Stimulated activated CD8-positive, alpha-beta memory T cell treated with anti-CD3 and anti-CD28 coated beads, Interleukin-12 subunit alpha, Interleukin-12 subunit beta, amount 100 ng/mL, for 4 hours (primary cell): ENCODE results near the gene CA12.
"Not testable (repeated sequence)": the region's sequence is repeated elsewhere in the genome, so short reads cannot be mapped to it uniquely, and the experiment has no call there.

ENCODE experiments used
- DNase-seq: peaks from one replicate; pipeline ENCODE4 v3.0.0-alpha.2; 2020; ENCODE audit warnings: low read depth

Gene CA12

DNA sequence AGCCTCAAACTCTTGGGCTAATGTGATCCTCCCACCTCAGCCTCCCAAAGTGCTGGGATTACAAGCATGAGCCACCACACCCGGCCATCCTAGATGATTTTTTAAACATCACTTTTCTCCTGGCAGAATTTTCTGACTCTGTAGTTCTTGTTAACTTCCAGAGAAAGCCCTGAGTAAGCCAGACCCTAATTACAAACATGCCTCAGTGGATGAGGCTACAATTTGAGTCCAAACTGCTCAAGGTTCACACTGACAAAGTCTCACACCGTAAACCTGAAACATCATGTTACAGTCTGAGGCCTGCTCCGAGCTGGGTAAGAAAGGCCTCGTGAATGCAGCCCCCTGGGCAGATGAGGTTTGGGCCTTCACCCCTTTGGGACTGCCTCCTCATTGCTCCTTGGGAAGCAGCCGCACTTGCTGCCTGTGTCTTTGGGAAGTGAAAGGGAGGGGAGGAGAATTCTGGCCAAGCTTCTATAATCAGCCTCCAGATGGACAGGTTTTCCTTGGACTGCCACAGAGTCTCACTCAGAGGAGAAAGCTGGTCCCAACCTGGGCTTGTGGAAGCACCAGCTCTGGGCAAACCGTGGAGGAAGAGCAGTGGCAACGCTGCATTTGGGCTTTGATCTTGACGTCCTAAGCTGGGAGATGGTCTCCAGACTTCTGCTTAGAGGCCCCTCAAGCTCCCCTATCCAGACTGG is 46.0 kb downstream of the CA12 start:
- no peak for DNase-seq

DNA sequence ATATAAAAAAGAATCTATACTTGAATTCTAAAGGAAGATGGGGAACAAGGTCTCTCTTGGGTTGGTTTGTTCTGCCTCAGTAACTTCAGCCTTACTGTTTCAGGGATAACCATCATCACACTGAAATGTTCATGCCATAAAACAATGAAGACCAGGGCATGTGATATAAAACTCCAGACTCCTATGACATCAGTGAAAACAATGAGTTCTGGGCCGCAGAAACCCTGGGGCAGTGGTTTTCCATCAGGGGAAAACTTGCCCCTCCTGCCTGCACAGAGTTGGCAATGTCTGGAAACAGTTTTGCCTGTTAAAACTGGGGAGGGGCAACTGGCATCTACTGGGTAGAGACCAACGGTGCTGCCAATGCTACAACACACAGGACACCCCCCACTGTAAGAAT is 46.8 kb downstream of the CA12 start:
- no peak for DNase-seq

DNA sequence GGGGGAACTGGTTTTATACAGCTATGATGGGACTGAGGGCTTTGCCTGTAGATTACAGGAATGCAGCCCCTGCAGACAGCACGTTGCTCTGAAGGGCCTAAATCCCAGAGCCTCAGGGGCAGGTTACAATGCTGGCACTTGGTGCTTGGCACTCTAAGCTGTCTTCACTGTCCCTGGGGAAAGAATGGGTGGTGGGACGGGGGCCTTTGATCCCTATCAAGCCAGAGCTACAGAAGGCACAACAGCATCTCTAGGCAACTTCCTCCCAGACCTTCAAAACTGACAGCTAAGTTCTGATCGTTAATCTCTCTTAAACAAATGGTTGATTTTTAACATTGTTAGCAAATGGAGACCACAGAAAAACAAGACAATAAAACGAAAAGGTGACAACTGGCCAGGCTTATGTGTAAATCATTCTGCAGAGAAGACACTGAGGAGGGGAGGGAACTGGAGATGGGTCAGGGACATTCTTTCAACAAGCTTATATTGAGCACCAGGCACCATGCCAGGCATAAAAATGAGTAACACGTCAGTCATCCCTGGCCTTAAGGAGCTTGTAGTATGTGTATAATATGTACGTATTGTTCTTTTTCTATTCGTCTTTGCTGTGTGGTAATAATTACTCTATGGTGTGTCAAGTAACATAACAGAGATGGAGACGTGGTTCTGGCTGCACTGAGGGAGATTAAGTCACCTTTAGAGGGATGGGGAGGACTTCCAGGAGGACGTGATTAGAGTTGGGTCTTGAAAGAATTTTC is 49.1 kb downstream of the CA12 start:
- DNase-seq = no peak

DNA sequence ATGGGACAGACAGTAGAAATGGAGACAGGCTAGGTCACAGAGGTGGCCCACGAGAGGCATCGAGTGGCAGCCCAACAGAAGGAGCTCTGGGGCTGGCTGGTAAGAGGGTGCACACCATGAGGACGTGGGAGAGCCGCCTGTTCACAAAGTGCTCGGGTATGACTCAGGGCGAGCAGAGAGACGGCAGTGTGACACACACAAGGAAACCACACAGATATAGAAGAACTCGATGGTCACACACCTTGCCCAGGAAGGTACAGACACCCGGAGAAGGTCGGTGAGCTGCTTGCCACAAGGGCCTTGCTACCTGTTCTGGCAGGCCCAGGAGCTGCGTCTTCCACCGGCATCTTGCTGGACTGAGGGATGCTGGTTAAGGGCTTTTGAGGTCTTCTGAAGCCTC is 50.2 kb downstream of the CA12 start:
- DNase-seq = no peak

DNA sequence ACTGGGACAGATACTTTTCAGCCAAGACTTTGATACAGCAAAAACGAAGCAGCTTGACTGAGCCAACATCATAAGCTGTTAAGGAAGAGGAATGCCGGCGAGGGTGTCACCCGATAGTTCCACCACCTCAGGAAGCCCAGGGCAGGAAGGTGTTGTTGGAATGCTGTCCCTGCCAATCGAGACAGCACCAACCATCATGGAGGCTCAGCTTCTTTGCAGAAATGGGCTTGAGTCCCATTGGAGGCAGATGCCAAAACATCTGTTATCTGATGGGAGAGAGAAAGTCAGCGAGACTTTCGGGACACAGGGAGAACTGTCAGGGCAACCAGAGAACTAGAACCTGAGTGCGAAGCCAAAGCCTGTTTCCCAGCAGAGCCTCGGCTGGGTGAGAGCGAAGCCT is 50.7 kb downstream of the CA12 start:
- no peak for DNase-seq

DNA sequence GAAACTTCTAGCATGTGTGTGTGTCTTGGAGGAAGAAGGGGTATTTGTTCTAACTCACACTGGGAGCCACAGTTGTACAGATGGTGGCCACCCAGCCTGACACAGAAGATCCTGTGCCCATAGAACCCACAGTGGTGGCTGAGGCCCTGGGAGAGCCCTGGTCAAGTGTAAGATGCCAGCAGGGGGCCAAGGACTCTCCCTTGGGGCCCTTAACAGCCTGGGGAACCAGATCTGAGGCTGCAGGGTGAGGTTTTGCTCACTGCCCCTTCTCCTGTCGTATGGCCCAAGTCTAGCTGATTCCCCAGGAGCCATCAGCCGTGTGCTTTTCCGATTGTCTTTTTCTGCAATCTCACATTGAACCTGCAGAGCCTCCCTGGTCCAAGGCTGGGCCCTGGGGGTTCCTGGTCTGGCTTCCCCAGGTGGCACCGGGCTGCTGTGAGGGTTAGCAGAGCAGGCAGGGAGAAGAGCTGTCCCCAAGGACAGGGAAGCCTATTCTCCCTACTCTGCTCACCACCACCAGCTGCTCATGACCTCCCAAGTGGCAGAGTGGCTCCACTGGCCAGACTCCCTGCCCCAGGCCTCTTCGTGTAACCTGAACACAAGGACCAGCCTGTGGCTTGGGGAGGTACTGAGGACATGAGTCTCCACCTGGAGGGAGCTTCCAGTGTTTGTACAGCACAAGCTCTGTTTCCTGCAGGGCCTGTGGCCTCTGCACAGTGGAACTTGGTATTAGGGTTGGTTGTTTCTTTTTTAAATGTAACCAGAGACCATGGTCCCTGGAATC is 51.9 kb downstream of the CA12 start:
- DNase-seq = no peak

DNA sequence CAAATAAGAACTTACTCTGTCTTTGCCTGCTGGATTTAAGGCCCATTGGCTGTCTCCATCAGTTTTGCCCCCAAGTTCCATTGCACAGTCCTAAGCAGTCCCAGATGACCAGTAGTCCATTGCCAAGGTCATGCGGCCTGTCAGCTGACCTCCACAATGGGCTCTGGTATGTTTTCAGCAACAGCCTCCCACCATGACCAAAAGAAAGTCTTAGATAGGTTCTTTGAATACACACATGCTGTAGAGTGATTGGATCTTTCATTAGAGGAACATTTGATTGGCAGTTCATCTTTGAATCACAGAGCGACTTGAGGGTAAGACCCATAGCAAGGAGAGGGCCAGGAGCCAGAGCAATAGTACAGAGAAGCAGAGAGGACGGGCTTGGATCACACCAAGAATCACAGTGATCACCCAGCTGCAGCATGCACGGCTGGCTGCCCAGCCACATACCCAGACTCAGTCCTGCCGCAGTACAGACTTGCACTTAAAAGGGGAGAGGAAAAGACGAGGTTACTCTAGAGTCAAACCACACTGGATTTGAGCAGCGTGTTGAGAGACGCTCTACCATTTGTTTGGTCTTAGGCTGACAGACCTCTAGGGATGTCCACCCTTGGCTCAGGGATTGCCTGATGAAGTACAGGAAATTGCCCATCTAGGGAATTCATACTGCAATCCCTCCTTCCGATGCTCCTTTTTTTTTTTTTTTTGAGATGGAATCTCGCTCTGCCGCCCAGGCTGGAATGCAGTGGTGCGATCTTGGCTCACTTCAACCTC is 53.8 kb downstream of the CA12 start:
- no peak for DNase-seq

DNA sequence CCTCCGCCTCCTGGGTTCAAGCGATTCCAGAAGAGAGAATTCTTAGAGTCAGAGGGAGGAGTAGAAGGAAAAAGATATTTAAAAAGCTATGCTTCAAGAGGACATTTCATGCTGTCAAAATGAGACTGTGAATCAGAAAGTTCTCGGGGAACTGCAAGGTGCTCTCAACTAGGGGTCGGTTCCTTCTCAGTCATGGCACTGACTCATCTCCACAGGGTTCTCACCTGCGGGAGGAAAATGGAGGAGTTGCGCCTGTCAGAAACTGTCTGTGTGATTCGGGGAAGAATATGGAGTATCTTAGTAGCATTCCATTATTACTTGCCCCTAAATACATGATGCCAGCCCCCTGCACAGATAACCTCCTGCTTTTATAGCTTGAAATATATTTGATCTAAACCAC is 56.9 kb downstream of the CA12 start:
- DNase-seq = no peak

DNA sequence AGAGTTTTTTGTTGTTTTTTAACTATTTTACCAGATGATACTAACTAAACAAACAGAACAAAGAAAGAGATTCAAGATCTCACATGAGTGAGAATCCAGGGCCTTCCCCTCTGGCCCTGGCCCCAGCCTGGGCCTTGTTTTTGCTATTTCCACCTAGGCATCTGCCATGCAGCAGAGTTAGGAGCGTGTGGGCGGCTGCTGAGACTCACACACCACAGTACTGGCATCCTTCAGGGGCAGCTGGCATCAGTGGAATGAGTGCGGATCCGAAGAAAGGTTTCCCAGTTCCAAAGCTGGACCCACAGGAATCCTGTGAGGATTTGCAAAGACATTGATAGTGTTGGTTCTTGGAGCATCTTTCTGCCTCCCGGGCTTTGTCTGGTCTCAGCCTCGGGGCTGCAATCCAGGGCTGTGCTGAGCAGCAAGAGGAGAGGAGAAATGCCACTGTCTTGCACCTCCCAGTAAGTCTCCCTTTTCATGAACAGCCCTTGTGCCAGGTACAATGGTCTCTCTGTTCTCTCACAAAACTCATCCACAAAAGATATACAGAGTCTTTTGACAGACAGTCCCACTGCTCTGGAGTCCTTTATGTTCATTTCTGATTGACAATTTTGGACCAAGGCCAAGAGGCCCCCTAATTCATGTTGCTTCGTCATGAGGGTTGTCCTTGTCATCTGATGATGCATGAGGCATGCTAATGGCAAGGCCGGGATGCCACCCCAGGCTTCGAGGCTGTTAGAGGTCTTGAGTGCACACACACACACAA is 57.7 kb downstream of the CA12 start:
- no peak for DNase-seq

DNA sequence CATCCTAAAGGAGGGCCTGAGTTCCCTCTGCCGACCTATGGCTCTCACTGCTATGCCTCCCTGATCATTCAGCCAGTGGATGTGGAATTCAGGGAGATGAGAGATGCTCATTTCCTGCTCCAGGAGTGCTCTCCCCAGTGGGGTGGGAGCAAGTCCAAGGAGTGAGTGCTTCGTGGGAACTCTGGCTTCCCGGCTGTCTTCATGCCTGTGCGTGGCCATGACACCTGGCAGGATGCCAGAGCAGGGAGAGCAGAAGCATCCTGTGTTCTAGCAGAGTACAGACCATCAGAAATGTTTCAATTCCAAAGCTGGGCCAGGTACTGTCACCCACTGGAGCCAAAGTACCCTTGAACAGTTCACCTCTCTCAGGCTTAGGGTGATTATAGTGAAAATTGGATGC is 59.1 kb downstream of the CA12 start:
- no peak for DNase-seq

DNA sequence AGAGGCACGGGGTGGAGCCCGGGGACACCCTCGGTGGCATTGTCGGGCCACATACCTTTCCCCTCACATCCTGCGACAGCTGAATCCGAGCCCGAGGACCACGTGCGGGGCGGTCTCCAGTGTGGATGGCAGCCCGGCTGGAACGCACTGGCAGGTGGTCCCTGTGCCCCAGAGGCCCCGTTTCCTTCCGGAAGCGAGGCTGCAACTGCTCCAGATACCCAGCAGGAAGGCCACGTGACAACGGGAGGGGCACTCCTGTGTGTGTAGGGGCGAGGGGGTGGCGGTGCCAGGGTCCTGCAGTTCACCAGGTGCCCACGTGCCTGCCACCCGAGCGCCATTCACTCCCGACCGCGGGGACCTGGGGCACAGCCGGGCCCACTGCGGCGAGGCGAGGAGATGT is 60.2 kb downstream of the CA12 start:
- DNase-seq = no peak

DNA sequence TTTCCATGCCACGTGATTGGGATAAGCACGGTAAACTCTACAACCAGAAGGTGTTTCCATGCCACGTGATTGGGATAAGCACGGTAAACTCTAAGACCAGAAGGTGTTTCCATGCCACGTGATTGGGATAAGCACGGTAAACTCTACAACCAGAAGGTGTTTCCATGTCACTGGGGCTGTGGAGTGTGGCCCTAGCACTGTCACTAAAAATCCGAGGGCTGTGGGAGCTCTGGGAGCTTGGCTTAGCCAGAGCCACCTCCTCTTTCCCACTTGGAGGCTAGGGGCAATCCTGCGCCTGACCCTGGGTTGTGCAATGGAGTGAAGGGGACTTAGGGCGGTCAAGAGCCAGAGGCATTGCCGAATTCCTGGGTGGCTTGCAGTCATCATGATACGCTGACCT is 60.7 kb downstream of the CA12 start:
- not testable (repeated sequence) for DNase-seq

DNA sequence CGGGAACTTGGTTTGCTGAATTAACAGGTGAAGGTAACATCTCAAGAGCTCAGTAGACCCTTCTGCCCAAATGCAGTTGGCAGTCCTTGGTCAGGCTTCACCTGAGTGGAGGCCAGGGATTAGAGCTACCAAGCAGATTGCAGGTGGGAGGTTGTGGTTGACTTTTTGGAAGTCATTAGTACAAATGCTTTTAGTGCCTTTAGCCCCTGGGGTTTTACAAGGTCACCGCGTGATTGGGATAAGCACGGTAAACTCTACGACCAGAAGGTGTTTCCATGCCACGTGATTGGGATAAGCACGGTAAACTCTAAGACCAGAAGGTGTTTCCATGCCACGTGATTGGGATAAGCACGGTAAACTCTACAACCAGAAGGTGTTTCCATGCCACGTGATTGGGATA is 61.2 kb downstream of the CA12 start:
- not testable (repeated sequence) for DNase-seq

DNA sequence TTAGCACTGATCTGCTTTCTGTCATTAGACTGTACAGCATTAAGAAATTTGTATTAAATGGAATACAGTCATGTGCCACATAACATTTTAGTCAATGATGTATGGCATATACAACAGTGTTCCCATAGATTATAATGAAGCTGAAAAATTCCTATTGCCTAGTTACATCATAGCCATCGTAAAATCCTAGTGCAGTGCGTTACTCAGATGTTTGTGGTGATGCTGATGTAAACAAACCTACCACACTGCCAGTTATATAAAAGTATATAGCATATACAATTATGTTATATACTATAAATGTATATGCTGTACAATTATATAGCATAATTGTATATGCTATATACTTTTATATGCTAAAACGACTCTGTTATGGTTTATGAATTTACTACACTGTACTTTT is 62.6 kb downstream of the CA12 start:
- DNase-seq = no peak

DNA sequence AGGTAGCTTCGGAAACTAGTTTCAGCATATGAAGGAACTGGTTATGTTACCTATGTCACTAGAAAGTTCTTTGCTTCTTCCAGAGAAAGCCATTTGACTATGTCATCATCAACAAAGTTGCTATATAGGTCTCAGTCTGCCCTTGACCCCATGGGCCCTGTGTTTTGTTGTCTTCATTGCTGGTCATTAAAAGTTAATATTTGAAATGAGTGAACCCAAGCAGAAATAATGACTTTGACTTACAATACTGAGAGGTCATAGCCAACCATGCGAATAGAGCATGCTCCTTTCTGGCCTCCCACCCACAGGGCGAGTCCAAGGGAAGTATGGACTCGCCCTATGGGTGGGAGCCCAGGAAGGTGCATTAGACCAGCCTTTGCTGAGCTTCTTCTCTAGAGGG is 63.3 kb downstream of the CA12 start:
- DNase-seq = no peak

DNA sequence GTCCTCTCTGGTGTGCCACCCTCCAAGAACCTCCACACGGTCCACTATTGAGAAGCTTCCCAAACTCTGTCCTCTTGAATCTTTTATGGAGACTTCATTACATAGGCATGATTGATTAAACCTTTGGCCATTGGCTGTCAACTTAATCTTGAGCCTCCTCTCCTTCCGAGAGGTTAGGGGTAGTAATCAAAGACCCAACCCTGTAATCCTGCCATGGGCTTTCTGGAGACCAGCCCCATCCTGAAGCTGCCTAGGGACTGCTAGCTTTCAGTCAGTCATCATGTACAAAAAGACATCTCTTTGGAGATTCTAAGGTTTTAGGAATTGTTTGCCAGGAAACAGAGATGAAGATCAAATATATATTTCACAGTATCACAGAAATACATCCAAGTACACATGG is 67.2 kb downstream of the CA12 start:
- no peak for DNase-seq

DNA sequence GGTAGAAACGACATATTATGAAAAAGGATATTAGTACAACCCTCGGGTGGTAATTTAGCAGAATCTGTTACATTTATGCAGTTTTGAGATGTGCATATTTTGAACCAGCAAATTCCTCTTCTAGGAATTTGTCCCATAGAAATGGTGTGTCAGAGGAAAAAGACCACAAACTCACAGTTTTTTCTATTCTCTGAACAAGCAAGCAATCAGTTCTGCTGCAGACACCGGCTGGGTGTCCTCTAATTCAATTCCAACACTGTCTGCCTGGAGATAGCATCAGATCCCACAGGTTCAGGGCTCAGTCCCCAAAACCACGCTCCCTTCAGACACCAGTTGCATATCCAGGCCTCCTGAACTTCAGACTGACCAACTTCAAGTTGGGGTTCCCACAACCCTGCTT is 67.8 kb downstream of the CA12 start:
- DNase-seq = no peak

DNA sequence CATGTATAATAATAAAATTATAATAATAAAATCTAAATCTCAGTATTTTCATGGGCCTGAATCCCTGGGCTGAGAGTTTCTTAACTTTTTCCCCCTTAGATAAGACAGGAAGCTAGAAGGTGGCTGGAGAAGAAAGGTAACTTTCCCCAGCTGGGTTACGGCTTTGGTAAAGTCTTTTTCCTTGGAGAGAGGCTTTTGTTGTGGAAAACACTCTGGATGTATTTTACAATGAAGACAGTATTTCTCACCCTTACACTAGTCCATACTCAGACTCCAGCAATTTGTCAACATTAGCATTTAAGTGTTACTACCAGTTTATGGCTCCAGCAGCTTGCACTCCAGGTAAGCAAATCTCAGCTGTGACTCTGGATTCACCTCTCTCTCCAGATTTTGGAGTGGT is 69.4 kb downstream of the CA12 start:
- DNase-seq = no peak

DNA sequence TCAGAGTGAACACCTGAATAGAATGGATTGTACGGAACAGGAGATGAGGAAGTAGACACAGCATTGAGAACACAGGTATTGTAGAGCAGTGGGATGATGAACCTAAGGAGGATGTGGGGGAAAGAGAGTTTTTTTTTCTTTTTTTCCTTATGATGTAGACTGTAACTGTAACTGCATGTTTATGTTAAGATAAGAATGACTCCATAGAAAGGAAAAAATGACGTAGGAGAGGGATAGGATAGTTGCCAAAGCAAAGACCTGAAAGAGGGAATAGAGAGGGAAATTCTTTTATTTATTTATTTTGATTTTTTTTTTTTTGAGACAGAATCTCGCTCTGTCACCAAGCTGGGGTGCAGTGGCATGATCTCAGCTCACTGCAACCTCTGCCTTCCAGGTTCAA is 71.0 kb downstream of the CA12 start:
- DNase-seq = no peak

DNA sequence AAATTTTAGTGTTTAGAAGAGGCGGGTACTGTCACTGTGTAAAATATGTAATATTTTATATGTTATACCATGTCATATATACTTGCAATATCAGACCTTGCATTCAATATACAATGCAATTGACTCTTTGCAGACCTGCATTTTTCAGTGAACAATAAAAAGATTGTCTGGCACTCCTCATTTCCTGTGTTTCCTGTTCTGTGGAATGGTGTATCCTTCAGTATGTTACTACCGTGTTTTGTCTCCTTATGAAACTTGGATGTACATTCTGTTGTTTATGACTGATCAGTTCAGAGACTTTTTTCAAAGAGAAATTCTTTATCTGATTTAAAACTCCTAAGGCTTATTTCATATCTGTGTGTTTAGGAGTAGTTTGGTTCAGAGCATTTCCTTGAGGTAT is 72.7 kb downstream of the CA12 start:
- DNase-seq = no peak

DNA sequence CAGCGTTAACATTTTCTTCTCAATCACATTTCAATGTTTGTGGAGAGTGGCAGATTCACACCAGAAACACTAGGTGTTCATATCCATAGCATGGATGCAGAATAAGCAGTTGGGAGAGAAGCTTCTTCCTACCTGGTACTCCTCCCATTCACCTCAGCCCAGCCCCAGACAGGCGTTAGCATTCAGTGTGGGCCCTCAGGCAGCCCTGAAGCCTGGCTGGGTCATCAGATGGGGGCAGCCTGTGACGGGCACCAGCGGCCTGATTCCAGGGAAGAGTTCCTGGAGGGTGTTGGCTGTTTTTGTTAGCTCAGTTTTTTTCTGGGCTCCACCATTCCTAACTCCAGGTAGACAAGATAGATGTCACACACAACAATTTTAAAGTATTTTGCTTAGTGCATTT is 73.2 kb downstream of the CA12 start:
- DNase-seq = no peak
